Activated gamma-delta T cell treated with anti-CD3 and anti-CD28 coated beads, Interleukin-2, amount 50 U/mL, for 16 hours (primary cell): ENCODE results near the gene MEGF6.

Source experiments
- DNase-seq: peaks from one replicate; pipeline ENCODE4 v3.0.0-alpha.2; 2020; ENCODE audit warnings: low read depth

Gene MEGF6

GRCh38 chr1:3611170-3612019 lies at the start of gene MEGF6:
MEGF6 (minus strand) TSS chr1:3611508; CDS start chr1:3611268, 240 bp downstream.
- DNase-seq: peak; percentile 45

- no peak for DNase-seq
Measured at GRCh38 chr1:3660704-3661103, 49.4 kb upstream of the MEGF6 start.

DNA sequence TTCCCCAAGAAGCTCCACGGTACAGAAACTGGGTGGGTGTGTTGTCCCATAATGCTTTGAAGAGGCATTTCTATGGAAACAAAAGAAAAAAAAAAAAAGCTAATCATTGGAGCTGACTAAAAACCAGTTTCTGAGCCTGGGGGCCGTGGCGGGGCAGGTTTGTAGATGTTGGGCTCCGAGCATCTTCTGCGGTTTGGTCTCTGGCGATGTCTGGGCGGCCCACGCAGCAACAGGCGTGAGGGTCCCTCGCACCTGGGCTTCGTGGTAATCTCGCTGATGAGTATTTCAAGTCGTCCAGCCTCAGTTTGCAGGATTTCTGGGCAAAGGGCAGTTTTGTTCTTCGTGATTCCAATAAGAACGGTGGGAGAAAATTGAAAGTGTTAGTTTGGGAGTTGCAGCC lies 47.8 kb upstream of the MEGF6 start:
- no peak for DNase-seq

DNA sequence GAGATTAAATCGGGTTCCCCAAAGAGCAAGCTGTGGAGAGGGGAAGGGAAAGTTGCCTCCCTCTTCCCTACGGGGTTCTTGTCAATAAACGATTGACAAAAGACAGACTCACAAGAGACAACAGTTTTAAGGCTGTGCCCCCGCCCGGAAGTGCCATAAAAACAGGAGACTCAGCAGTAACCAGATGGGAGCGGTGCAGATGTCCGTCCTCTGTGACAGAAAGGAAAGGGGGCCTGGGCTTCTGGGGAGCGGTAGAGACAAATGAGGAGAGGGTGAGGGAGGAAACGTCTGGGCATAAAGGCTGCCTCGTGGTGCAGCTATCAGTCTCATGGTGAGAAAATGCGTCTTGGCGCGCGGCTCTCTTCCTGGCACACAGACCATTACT lies 46.9 kb upstream of the MEGF6 start:
- no peak for DNase-seq

DNA sequence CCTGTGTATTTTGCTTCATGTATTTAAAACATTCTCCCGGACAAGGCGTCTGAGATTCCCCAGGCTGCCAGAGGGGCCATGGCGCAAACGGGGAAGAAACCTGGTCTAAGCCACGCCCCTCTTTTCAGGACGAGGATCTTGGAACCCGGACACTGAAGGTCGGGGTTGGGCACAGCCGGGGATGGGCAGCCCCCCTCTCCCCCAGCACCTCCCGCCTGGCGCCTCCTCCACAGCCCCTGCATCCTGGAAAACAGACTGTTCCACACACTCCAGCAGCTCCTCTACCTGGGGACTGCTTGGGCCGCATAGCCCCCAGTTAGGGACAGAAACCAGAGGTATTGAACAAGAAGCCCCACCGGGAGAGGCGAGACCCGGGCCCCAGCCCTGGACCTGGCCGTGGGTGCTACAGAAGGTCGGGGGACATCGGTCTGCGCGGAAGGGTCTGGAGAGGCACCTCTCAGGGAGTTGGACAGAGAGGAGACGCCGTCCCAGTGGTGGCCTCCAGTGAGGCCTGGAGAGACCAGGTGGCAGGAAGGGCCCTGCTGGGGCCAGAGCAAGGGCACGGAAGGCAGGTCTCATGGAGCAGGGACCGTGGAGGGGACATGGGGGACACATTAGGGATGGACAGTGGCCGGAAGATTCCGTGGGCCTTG lies 46.4 kb upstream of the MEGF6 start:
- DNase-seq: no peak

DNA sequence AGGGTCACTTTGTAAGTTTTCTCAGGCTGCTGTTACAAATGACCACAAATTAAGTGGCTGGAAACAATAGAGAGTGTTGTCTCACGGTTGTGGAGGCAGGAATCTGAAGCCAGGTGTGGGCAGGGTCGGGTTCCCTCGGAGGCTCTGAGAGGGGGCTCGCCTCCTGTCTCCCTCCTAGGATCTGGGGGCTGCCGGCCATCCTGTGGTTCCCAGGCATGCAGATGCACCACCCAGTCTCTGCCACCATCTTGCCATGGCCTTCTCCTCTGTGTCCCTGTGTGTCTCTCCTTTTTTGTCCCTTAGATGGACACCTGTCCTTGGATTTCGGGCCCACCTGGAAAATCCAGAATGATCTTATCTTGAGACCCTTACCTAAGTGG lies 45.8 kb upstream of the MEGF6 start:
- no peak for DNase-seq

GRCh38 chr1:3656450-3657095 lies 45.3 kb upstream of the MEGF6 start:
- no peak for DNase-seq

- DNase-seq: no peak
Measured at GRCh38 chr1:3654549-3655281, 43.4 kb upstream of the MEGF6 start.

GRCh38 chr1:3653286-3653618 lies 41.9 kb upstream of the MEGF6 start:
- DNase-seq: no peak

- DNase-seq: no peak
Measured at GRCh38 chr1:3652548-3653285, 41.4 kb upstream of the MEGF6 start.

DNA sequence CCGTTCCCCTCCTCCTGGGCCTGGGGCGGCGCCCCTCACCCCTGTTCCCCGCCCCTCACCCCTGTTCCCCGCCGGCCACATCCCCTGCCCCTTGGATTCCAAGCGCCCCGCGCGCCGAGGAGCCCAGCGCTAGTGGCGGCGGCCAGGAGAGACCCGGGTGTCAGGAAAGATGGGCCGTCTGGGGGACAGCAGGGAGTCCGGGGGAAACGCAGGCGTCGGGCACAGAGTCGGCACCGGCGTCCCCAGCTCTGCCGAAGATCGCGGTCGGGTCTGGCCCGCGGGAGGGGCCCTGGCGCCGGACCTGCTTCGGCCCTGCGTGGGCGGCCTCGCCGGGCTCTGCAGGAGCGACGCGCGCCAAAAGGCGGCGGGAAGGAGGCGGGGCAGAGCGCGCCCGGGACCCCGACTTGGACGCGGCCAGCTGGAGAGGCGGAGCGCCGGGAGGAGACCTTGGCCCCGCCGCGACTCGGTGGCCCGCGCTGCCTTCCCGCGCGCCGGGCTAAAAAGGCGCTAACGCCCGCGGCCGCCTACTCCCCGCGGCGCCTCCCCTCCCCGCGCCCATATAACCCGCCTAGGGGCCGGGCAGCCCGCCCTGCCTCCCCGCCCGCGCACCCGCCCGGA lies 40.7 kb upstream of the MEGF6 start, which contains the start of gene TP73:
TSS of gene TP73 (plus strand) at position 587 of the 618 bp plus-strand sequence. CDS start 29,850 bp downstream, outside the sequence.
- DNase-seq: no peak

GRCh38 chr1:3651026-3651929 lies 40.0 kb upstream of the MEGF6 start:
- DNase-seq: no peak

- no peak for DNase-seq
Measured at GRCh38 chr1:3650248-3651025, 39.1 kb upstream of the MEGF6 start.

GRCh38 chr1:3649342-3650247 lies 38.3 kb upstream of the MEGF6 start, which contains the start of gene WRAP73:
WRAP73 (minus strand) TSS chr1:3650103; CDS start chr1:3649999, 104 bp downstream.
- peak; percentile 83 for DNase-seq

GRCh38 chr1:3646596-3646995 lies 35.3 kb upstream of the MEGF6 start:
- no peak for DNase-seq

GRCh38 chr1:3645666-3646355 lies 34.5 kb upstream of the MEGF6 start:
- DNase-seq: no peak

DNA sequence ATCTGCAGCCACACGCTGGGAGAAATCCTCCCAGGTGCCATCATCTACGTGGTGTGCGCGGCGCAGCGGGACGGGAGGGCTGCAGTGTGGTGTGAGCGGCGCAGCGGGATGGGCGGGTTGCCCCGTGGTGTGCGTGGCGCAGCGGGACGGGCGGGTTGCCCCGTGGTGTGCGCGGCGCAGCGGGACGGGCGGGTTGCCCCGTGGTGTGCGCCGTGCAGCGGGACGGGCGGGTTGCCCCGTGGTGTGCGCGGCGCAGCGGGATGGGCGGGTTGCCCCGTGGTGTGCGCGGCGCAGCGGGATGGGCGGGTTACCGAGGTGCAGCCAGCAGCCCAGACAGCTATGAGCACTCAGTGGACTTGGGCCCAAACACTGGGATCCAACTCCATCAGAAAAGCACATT lies 33.9 kb upstream of the MEGF6 start:
- no peak for DNase-seq

- no peak for DNase-seq
Measured at GRCh38 chr1:3644273-3644672, 33.0 kb upstream of the MEGF6 start.
